GM21576 (cell line): ENCODE measurements around the gene ADAMTS8.

Source experiments
- ATAC-seq: cut with Tn5 transposase; IDR thresholded peaks from one replicate; pipeline ENCODE4 v1.9.1; 2021; ENCODE audit warnings: mild to moderate bottlenecking, moderate library complexity; ENCODE audit not compliant: unreplicated experiment

ADAMTS8 gene

GRCh38 chr11:130400781-130401483 lies 27.5 kb downstream of the ADAMTS8 start:
- ATAC-seq: no peak

- no peak for ATAC-seq
Observed at GRCh38 chr11:130399196-130399595, 29.2 kb downstream of the ADAMTS8 start.

- ATAC-seq: no peak
Observed at GRCh38 chr11:130397780-130398179, 30.6 kb downstream of the ADAMTS8 start.

- ATAC-seq: no peak
Observed at GRCh38 chr11:130396965-130397364, 31.4 kb downstream of the ADAMTS8 start.

GRCh38 chr11:130394615-130395014 lies 33.8 kb downstream of the ADAMTS8 start:
- no peak for ATAC-seq

- no peak for ATAC-seq
Observed at GRCh38 chr11:130391711-130392110, 36.7 kb downstream of the ADAMTS8 start.

- no peak for ATAC-seq
Observed at GRCh38 chr11:130390071-130390758, 38.2 kb downstream of the ADAMTS8 start.

- ATAC-seq: no peak
Observed at GRCh38 chr11:130389335-130389935, 39.0 kb downstream of the ADAMTS8 start.

- no peak for ATAC-seq
Observed at GRCh38 chr11:130388607-130389205, 39.7 kb downstream of the ADAMTS8 start.

GRCh38 chr11:130386056-130386455 lies 42.4 kb downstream of the ADAMTS8 start:
- ATAC-seq: no peak

GRCh38 chr11:130383344-130384211 lies 44.8 kb downstream of the ADAMTS8 start:
- ATAC-seq: no peak

- ATAC-seq: no peak
Observed at GRCh38 chr11:130381317-130381716, 47.1 kb downstream of the ADAMTS8 start.

GRCh38 chr11:130380778-130381177 lies 47.6 kb downstream of the ADAMTS8 start:
- ATAC-seq: no peak

- ATAC-seq: no peak
Observed at GRCh38 chr11:130379276-130379675, 49.1 kb downstream of the ADAMTS8 start.

GRCh38 chr11:130370845-130371590 lies 57.4 kb downstream of the ADAMTS8 start:
- no peak for ATAC-seq

- ATAC-seq: no peak
Observed at GRCh38 chr11:130369713-130370112, 58.7 kb downstream of the ADAMTS8 start.

- no peak for ATAC-seq
Observed at GRCh38 chr11:130369141-130369691, 59.2 kb downstream of the ADAMTS8 start.

- ATAC-seq: no peak
Observed at GRCh38 chr11:130359419-130359818, 69.0 kb downstream of the ADAMTS8 start.

- ATAC-seq: no peak
Observed at GRCh38 chr11:130358398-130358797, 70.0 kb downstream of the ADAMTS8 start.
